Smooth muscle cell (in vitro differentiated cells): ENCODE measurements around the gene ANKRD22. TPM values are rescaled to one million over a fixed set of nuclear protein-coding genes. Genes with fewer than 3 reads are reported as not detected.

Source experiments
- DNase-seq: peaks from one replicate; lab custom pipeline; 2025; ENCODE audit not compliant: unreplicated experiment; lab: John Stamatoyannopoulos, UW
- H2AFZ ChIP-seq: fragments of 200-600 bp; sonication (generic); 2 replicates; pipeline ENCODE4 v1.6.0; 2016; ENCODE audit warnings: antibody characterized with exemption, low read depth, mild to moderate bottlenecking
- H3F3A ChIP-seq: fragments of 200-600 bp; sonication (generic); 2 replicates; pipeline ENCODE4 v1.6.0; 2017; ENCODE audit warnings: antibody characterized with exemption, low read depth
- H3K27ac ChIP-seq: fragments of 200-600 bp; sonication (generic); 2 replicates; pipeline ENCODE4 v1.5.1; 2016; ENCODE audit warnings: low read depth, mild to moderate bottlenecking
- H3K27me3 ChIP-seq: fragments of 200-600 bp; sonication (generic); 2 replicates; pipeline ENCODE4 v1.6.1; 2016; ENCODE audit warnings: low read depth, mild to moderate bottlenecking
- H3K36me3 ChIP-seq: fragments of 200-600 bp; sonication (generic); 2 replicates; pipeline ENCODE4 v1.5.1; 2016; ENCODE audit warnings: low read depth
- H3K4me1 ChIP-seq: fragments of 200-600 bp; sonication (generic); 2 replicates; pipeline ENCODE4 v1.5.1; 2016; ENCODE audit warnings: low read depth
- H3K4me2 ChIP-seq: fragments of 200-600 bp; sonication (generic); 2 replicates; pipeline ENCODE4 v1.6.0; 2016; ENCODE audit warnings: mild to moderate bottlenecking
- H3K4me3 ChIP-seq: fragments of 200-600 bp; sonication (generic); 2 replicates; pipeline ENCODE4 v1.5.1; 2016; ENCODE audit warnings: mild to moderate bottlenecking
- H3K79me2 ChIP-seq: fragments of 200-600 bp; sonication (generic); 2 replicates; pipeline ENCODE4 v1.6.0; 2016; ENCODE audit warnings: low read depth, mild to moderate bottlenecking
- H3K9ac ChIP-seq: fragments of 200-600 bp; sonication (generic); 2 replicates; pipeline ENCODE4 v1.6.0; 2016; ENCODE audit warnings: low read depth
- H3K9me3 ChIP-seq: fragments of 200-600 bp; sonication (generic); replicated peaks from 2 replicates; pipeline ENCODE4 v1.5.1; 2016; ENCODE audit warnings: low read depth
- H4K20me1 ChIP-seq: fragments of 200-600 bp; sonication (generic); 2 replicates; pipeline ENCODE4 v1.6.0; 2016; ENCODE audit warnings: low read depth
- CTCF ChIP-seq: fragments of 200-600 bp; sonication (generic); IDR thresholded peaks from 2 replicates; pipeline ENCODE4 v1.5.1; 2017; ENCODE audit warnings: borderline replicate concordance, mild to moderate bottlenecking, antibody characterized with exemption; ENCODE audit not compliant: insufficient read depth, poor library complexity, severe bottlenecking
- WGBS: methylation state at CpG from one replicate; pipeline ENCODE4 v1.1.7; 2016; ENCODE audit warnings: low lambda C conversion rate; 5-methylcytosine and 5-hydroxymethylcytosine counted together
- polyA plus RNA-seq: library from polyadenylated mRNA; unstranded; fragments of >200 nt; fragmentation: Nextera tagmentation; extraction: Ambion mirVana; gene quantifications from 2 replicates; pipeline ENCODE4 v1.2.1, GENCODE V29; 2016
- total RNA-seq: library from RNA; depleted of rRNA; stranded (reverse); fragments of >200 nt; gene quantifications from 2 replicates; pipeline ENCODE4 v1.2.3, GENCODE V29; 2014

ANKRD22 gene
- total and polyA plus RNA-seq, 2 experiments from 2014 or later: 1.9 to 3.4 TPM

- no peak for TF ChIP-seq CTCF
- H3K4me3 ChIP-seq: no peak overlapping the region
- no peak overlapping the region for H3K9ac ChIP-seq
- H3K4me2 ChIP-seq: no peak overlapping the region
- no peak for DNase-seq
- H2AFZ ChIP-seq: no peak overlapping the region
- no peaks in the 10 kb centered on the region for H3K36me3 ChIP-seq
- no peaks in the 10 kb centered on the region for H3K9me3 ChIP-seq
- peak overlapping the region; percentile 52 for H3K27ac ChIP-seq
- WGBS: 55% methylated on average over 6 of the region's 6 CpGs
- H4K20me1 ChIP-seq: no peaks in the 10 kb centered on the region
- H3F3A ChIP-seq: no peaks in the 10 kb centered on the region
- no peaks in the 10 kb centered on the region for H3K79me2 ChIP-seq
- H3K27me3 ChIP-seq: no peaks in the 10 kb centered on the region
- no peaks in the 10 kb centered on the region for H3K4me1 ChIP-seq
Measured at GRCh38 chr10:88804083-88804812, 47.4 kb downstream of the ANKRD22 start.

GRCh38 chr10:88803641-88804040 lies 48.0 kb downstream of the ANKRD22 start:
- Histone ChIP-seq H3K27me3 (no peaks in the 10 kb centered on the region), H3K9me3 (no peaks in the 10 kb centered on the region), H3K4me1 (no peaks in the 10 kb centered on the region), H3K79me2 (no peaks in the 10 kb centered on the region), H3K9ac (no peak overlapping the region), H3K4me3 (no peak overlapping the region), H3K36me3 (no peaks in the 10 kb centered on the region), H3F3A (no peaks in the 10 kb centered on the region), H2AFZ (no peak overlapping the region), H3K4me2 (no peak overlapping the region), H4K20me1 (no peaks in the 10 kb centered on the region), H3K27ac (peak overlapping the region; percentile 52)
- 89% methylated on average over 2 of the region's 2 CpGs for WGBS
- no peak for TF ChIP-seq CTCF
- DNase-seq: no peak

- no peak for DNase-seq
- H2AFZ ChIP-seq: no peak within 1 kb of the TSS
- no peaks in the 10 kb centered on the region for H4K20me1 ChIP-seq
- H3K9ac ChIP-seq: no peak within 1 kb of the TSS
- WGBS: 76% methylated on average over 2 of the region's 2 CpGs
- H3K4me2 ChIP-seq: no peak within 1 kb of the TSS
- H3K4me3 ChIP-seq: no peak within 1 kb of the TSS
- no peaks in the 10 kb centered on the region for H3K9me3 ChIP-seq
- no peaks in the 10 kb centered on the region for H3K79me2 ChIP-seq
- H3K4me1 ChIP-seq: no peaks in the 10 kb centered on the region
- no peak within 1 kb of the TSS for H3K27ac ChIP-seq
- no peak for TF ChIP-seq CTCF
- no peaks in the 10 kb centered on the region for H3F3A ChIP-seq
- H3K36me3 ChIP-seq: no peaks in the 10 kb centered on the region
- H3K27me3 ChIP-seq: no peaks in the 10 kb centered on the region
Measured at GRCh38 chr10:88802523-88803285, 48.9 kb downstream of the ANKRD22 start, which contains the start of gene LIPM. Gene LIPM, plus strand, starts transcription at chr10:88802730. Its CDS starts 167 bp downstream, at chr10:88802897.
